H1 (cell line): ENCODE data around the gene ZMPSTE24. TPM values are rescaled to one million over a fixed set of nuclear protein-coding genes. Genes with fewer than 3 reads are reported as not detected.

ENCODE experiments used
- CTCF ChIA-PET: fragments of 300-600 bp; sonication (Branson Sonifier 250); formaldehyde crosslinking; loops from one replicate; lab custom pipeline; 2021; ENCODE audit not compliant: partially characterized antibody; lab: Charles Lee
- POLR2A ChIA-PET: fragments of 300-600 bp; sonication (Branson Sonifier 250); formaldehyde crosslinking; loops from one replicate; lab custom pipeline; 2021; ENCODE audit warnings: inconsistent platforms; ENCODE audit not compliant: partially characterized antibody; lab: Charles Lee
- DNase-seq, 2 experiments: peaks; one replicate each; pipeline versions ENCODE4 v3.0.0 to v3.0.0-alpha.2; 2010 to 2022; ENCODE audit warnings: low spot score in 2 of 2, low read depth in 1 of 2, mixed read lengths in 1 of 2
- FAIRE-seq: peaks from 2 replicates; lab custom pipeline; 2011; peaks lifted over from hg19 to GRCh38; lab: Jason Lieb, UNC
- H2AFZ ChIP-seq: 2 replicates; pipeline ENCODE4 v1.8.1; 2012; ENCODE audit warnings: low read length, inconsistent platforms
- H2AK5ac ChIP-seq: 2 replicates; pipeline ENCODE4 v1.6.1; 2013; ENCODE audit warnings: low read depth, low read length
- H2BK120ac ChIP-seq: replicated peaks from 2 replicates; pipeline ENCODE3; 2013; ENCODE audit warnings: low read depth, low read length, inconsistent platforms
- H2BK12ac ChIP-seq: 2 replicates; pipeline ENCODE4 v1.6.1; 2013; ENCODE audit warnings: low read depth, low read length
- H2BK15ac ChIP-seq: 2 replicates; pipeline ENCODE4 v1.6.1; 2013; ENCODE audit warnings: low read length
- H2BK20ac ChIP-seq: 2 replicates; pipeline ENCODE4 v1.6.1; 2013; ENCODE audit warnings: low read length
- H2BK5ac ChIP-seq: 2 replicates; pipeline ENCODE4 v1.6.1; 2013; ENCODE audit warnings: low read depth, low read length
- H3K14ac ChIP-seq: 2 replicates; pipeline ENCODE4 v1.6.1; 2013; ENCODE audit warnings: inconsistent platforms; ENCODE audit not compliant: insufficient read length
- H3K18ac ChIP-seq: 2 replicates; pipeline ENCODE4 v1.6.1; 2013; ENCODE audit warnings: low read length; ENCODE audit errors: extremely low read depth
- H3K23ac ChIP-seq: 2 replicates; pipeline ENCODE4 v1.6.1; 2013; ENCODE audit warnings: inconsistent platforms; ENCODE audit not compliant: insufficient read length
- H3K23me2 ChIP-seq: 2 replicates; pipeline ENCODE4 v1.6.1; 2013; ENCODE audit warnings: low read depth, low read length
- H3K27ac ChIP-seq: 2 replicates; pipeline ENCODE4 v1.6.1; 2011; ENCODE audit warnings: low read depth, low read length, inconsistent platforms
- H3K27me3 ChIP-seq, 4 experiments: replicated peaks in 1 of 4; 1 replicate in 1 of 4; 2 replicates in 3 of 4; pipeline versions ENCODE4 v1.6.1 to v1.8.1; 2011 to 2013; ENCODE audit warnings: low read length in 3 of 4, mild to moderate bottlenecking in 3 of 4, inconsistent platforms in 2 of 4, mixed read lengths in 2 of 4, moderate library complexity in 1 of 4; ENCODE audit not compliant: control insufficient read depth in 3 of 4, insufficient read depth in 3 of 4; ENCODE audit errors: extremely low read depth in 1 of 4
- H3K36me3 ChIP-seq, 4 experiments: 2 replicates each; pipeline versions ENCODE4 v1.6.1 to v1.8.1; 2011 to 2013; ENCODE audit warnings: mild to moderate bottlenecking in 4 of 4, low read length in 3 of 4, moderate library complexity in 2 of 4, control low read depth in 1 of 4, inconsistent platforms in 1 of 4; ENCODE audit not compliant: insufficient read depth in 4 of 4, control insufficient read depth in 2 of 4
- H3K4ac ChIP-seq: replicated peaks from 2 replicates; pipeline ENCODE3; 2013; ENCODE audit warnings: low read length, low read depth, mixed read lengths, inconsistent platforms; ENCODE audit not compliant: insufficient read length
- H3K4me1 ChIP-seq, 4 experiments: replicated peaks in 1 of 4; 1 replicate in 1 of 4; 2 replicates in 3 of 4; pipeline versions ENCODE4 v1.6.1 to v1.8.1; 2011 to 2013; ENCODE audit warnings: low read length in 3 of 4, inconsistent platforms in 2 of 4, mixed read lengths in 1 of 4; ENCODE audit not compliant: insufficient read depth in 4 of 4, control insufficient read depth in 3 of 4
- H3K4me2 ChIP-seq, 2 experiments: 2 replicates each; pipeline versions ENCODE4 v1.6.1 to v1.8.1; 2011 to 2013; ENCODE audit warnings: low read depth in 2 of 2, low read length in 2 of 2, control low read depth in 1 of 2, inconsistent platforms in 1 of 2, mild to moderate bottlenecking in 1 of 2; ENCODE audit not compliant: insufficient read depth in 1 of 2
- H3K4me3 ChIP-seq, 4 experiments: fragments of 200-600, 300-600 bp in 1 of 4; sonication (generic), shearing (Covaris generic), sonication (Bioruptor Twin) in 1 of 4; 2 replicates each; pipeline versions ENCODE4 v1.5.1 to v1.8.1; 2011 to 2016; ENCODE audit warnings: low read length in 4 of 4, low read depth in 3 of 4, control low read depth in 2 of 4, inconsistent platforms in 2 of 4, mild to moderate bottlenecking in 2 of 4, mixed read lengths in 1 of 4, moderate library complexity in 1 of 4; ENCODE audit not compliant: insufficient read depth in 2 of 4; ENCODE audit errors: extremely low read depth in 1 of 4
- H3K56ac ChIP-seq: replicated peaks from 2 replicates; pipeline ENCODE3; 2013; ENCODE audit warnings: low read depth, mild to moderate bottlenecking, mixed read lengths, low read length, inconsistent platforms; ENCODE audit not compliant: insufficient read length
- H3K79me1 ChIP-seq: 2 replicates; pipeline ENCODE4 v1.6.1; 2013; ENCODE audit warnings: low read depth, low read length, control low read depth
- H3K79me2 ChIP-seq, 2 experiments: 2 replicates each; pipeline versions ENCODE4 v1.6.1 to v1.8.1; 2012 to 2013; ENCODE audit warnings: low read length in 2 of 2, mild to moderate bottlenecking in 2 of 2, inconsistent platforms in 1 of 2; ENCODE audit not compliant: insufficient read depth in 2 of 2, control insufficient read depth in 1 of 2
- H3K9ac ChIP-seq, 4 experiments: replicated peaks in 1 of 4; 1 replicate in 1 of 4; 2 replicates in 3 of 4; pipeline versions ENCODE4 v1.6.1 to v1.8.1; 2011 to 2013; ENCODE audit warnings: low read depth in 3 of 4, low read length in 3 of 4, control low read depth in 2 of 4, mild to moderate bottlenecking in 2 of 4, moderate library complexity in 2 of 4, inconsistent platforms in 1 of 4; ENCODE audit errors: extremely low read depth in 1 of 4
- H3K9me3 ChIP-seq, 2 experiments: 2 replicates each; pipeline versions ENCODE4 v1.6.1 to v1.8.1; 2012 to 2013; ENCODE audit warnings: mild to moderate bottlenecking in 2 of 2, moderate library complexity in 2 of 2, control low read depth in 1 of 2, inconsistent platforms in 1 of 2, low read depth in 1 of 2, low read length in 1 of 2, mixed read lengths in 1 of 2; ENCODE audit not compliant: insufficient read depth in 2 of 2
- H4K20me1 ChIP-seq, 2 experiments: replicated peaks in 1 of 2; 2 replicates each; pipeline versions ENCODE3 to v1.8.1; 2011 to 2013; ENCODE audit warnings: inconsistent platforms in 2 of 2, low read length in 2 of 2, mild to moderate bottlenecking in 1 of 2; ENCODE audit not compliant: insufficient read depth in 2 of 2, control insufficient read depth in 1 of 2
- H4K5ac ChIP-seq: 2 replicates; pipeline ENCODE4 v1.6.1; 2013; ENCODE audit warnings: low read length, low read depth, mixed read lengths, inconsistent platforms; ENCODE audit not compliant: insufficient read length
- H4K8ac ChIP-seq: 2 replicates; pipeline ENCODE4 v1.8.0; 2013; ENCODE audit warnings: mild to moderate bottlenecking, moderate library complexity, low read length, inconsistent platforms; ENCODE audit not compliant: insufficient read depth; ENCODE audit errors: extremely low read depth
- H4K91ac ChIP-seq: replicated peaks from 2 replicates; pipeline ENCODE3; 2013; ENCODE audit warnings: low read length, mixed read lengths, inconsistent platforms; ENCODE audit not compliant: insufficient read length
- SP2 ChIP-seq: IDR thresholded peaks from 2 replicates; pipeline ENCODE4 v1.6.1; 2012; ENCODE audit warnings: mild to moderate bottlenecking, low read length, inconsistent platforms
- WGBS, 2 experiments: shearing (Covaris generic) in 1 of 2; methylation state at CpG; one replicate each; pipeline versions ENCODE4 v1.1.6 to v1.1.7; 2013 to 2015; ENCODE audit warnings: low lambda C conversion rate in 2 of 2, mixed read lengths in 2 of 2, inconsistent platforms in 1 of 2, low coverage in 1 of 2, missing lambda C conversion rate in 1 of 2; ENCODE audit not compliant: insufficient replicate concordance in 2 of 2, insufficient coverage in 1 of 2, insufficient read length in 1 of 2; ENCODE audit errors: extremely low coverage in 1 of 2, missing lambda C conversion rate in 1 of 2; 5-methylcytosine and 5-hydroxymethylcytosine counted together
- polyA plus RNA-seq, 7 experiments: library from polyadenylated mRNA; depleted of rRNA in 3 of 7; stranded (reverse) in 5 of 7; unstranded in 2 of 7; fragments of >200 nt in 5 of 7; fragments of 200-250 nt in 2 of 7; gene quantifications; 1 replicate in 5 of 7; 2 replicates in 1 of 7; 4 replicates in 1 of 7; pipeline versions ENCODE4 v1.2.1 to v1.2.3, GENCODE V29; 2011 to 2013; ENCODE audit warnings: missing spikeins in 2 of 7, mixed read lengths in 2 of 7
- total RNA-seq: library from RNA; stranded (reverse); fragmentation: NEBNext Ultra II Directional; extraction: Animal tissue kit (Norgen Biotek cat#: 25700); gene quantifications from 2 replicates; pipeline ENCODE4 v1.2.1, GENCODE V29; 2021

The ZMPSTE24 gene
- total and polyA plus RNA-seq, 2 of the 8 experiments (the other 6 are each of a cell fraction or from before 2014, with no cell fraction given), result 12.7 to 42.9 TPM

GRCh38 chr1:40251456-40251855 lies 6.6 kb upstream of the ZMPSTE24 start:
- Histone ChIP-seq H3K9me3 (no peaks in the 10 kb centered on the region), H3K23ac (no peak overlapping the region), H3K4me1 (no peaks in the 10 kb centered on the region), H3K4me3 (no peak overlapping the region), H3K79me1 (no peaks in the 10 kb centered on the region), H3K56ac (no peak overlapping the region), H2BK20ac (no peak overlapping the region), H3K27ac (no peak overlapping the region), H2BK5ac (no peak overlapping the region), H3K14ac (no peak overlapping the region), H4K5ac (no peak overlapping the region), H3K27me3 (no peaks in the 10 kb centered on the region), H4K20me1 (peaks cover 0 to 1% of the 10 kb centered on the region in 2 experiments), H3K4me2 (no peak overlapping the region), H4K91ac (no peak overlapping the region), H4K8ac (no peak overlapping the region), H3K4ac (no peak overlapping the region), H2AK5ac (no peak overlapping the region), H3K9ac (no peak overlapping the region), H3K23me2 (no peaks in the 10 kb centered on the region), H2BK12ac (no peak overlapping the region), H3K36me3 (no peaks in the 10 kb centered on the region), H3K18ac (no peak overlapping the region), H2BK120ac (no peak overlapping the region), H3K79me2 (peaks cover 0 to 3% of the 10 kb centered on the region in 2 experiments; a peak in 2 of 4 replicates), H2AFZ (no peak overlapping the region), H2BK15ac (no peak overlapping the region)
- no peak for TF ChIP-seq SP2
- WGBS, 2 experiments, result 99% methylated on average over 4 of the region's 4 CpGs; no CpG with 5 or more reads in 1 of the 2 experiments
- POLR2A ChIA-PET, result interaction anchor here (0.7 to 0.9 kb wide), 2 partner anchors 8 to 45 kb away, joined by 3 to 5 read pairs; no protein-coding TSS in a partner anchor
- DNase-seq (no peak), FAIRE-seq (no peak)
- CTCF ChIA-PET, result interaction anchor here (0.8 kb wide), 1 partner anchor 98 kb away, joined by 3 read pairs; no protein-coding TSS in a partner anchor
